HuH-7.5 (cell line): Measurements from ENCODE around the gene ZNF664.
A peak's percentile ranks its signal among the peaks of the same experiment; 100 is the strongest.
"Not testable (repeated sequence)": the region's sequence is repeated elsewhere in the genome, so short reads cannot be mapped to it uniquely, and the experiment has no call there.

Source experiments
- DNase-seq: peaks from one replicate; pipeline ENCODE4 v3.0.0; 2011; ENCODE audit warnings: low spot score

Gene ZNF664

GRCh38 chr12:123941624-123942237, 31.3 kb upstream of the ZNF664 start:
- no peak for DNase-seq

GRCh38 chr12:123942238-123942653, 30.8 kb upstream of the ZNF664 start:
- no peak for DNase-seq

GRCh38 chr12:123942911-123943648, 29.9 kb upstream of the ZNF664 start:
- DNase-seq = no peak

- no peak for DNase-seq
Measured at GRCh38 chr12:123943816-123944215, 29.2 kb upstream of the ZNF664 start.

- no peak for DNase-seq
Measured at GRCh38 chr12:123944696-123945095, 28.3 kb upstream of the ZNF664 start.

GRCh38 chr12:123945287-123946151, 27.5 kb upstream of the ZNF664 start:
- no peak for DNase-seq

- no peak for DNase-seq
Measured at GRCh38 chr12:123946152-123946515, 26.9 kb upstream of the ZNF664 start.

- not testable (repeated sequence) for DNase-seq
Measured at GRCh38 chr12:123946516-123947505, 26.2 kb upstream of the ZNF664 start.

- not testable (repeated sequence) for DNase-seq
Measured at GRCh38 chr12:123947531-123947930, 25.5 kb upstream of the ZNF664 start.

- DNase-seq = no peak
Measured at GRCh38 chr12:123948401-123948795, 24.6 kb upstream of the ZNF664 start.

GRCh38 chr12:123948796-123949769, 23.9 kb upstream of the ZNF664 start:
- peak; percentile 61 for DNase-seq

- DNase-seq = no peak
Measured at GRCh38 chr12:123949770-123950165, 23.2 kb upstream of the ZNF664 start.

- DNase-seq = no peak
Measured at GRCh38 chr12:123950476-123951349, 22.3 kb upstream of the ZNF664 start.

- DNase-seq = no peak
Measured at GRCh38 chr12:123951467-123951866, 21.5 kb upstream of the ZNF664 start.

- DNase-seq = no peak
Measured at GRCh38 chr12:123952037-123952436, 21.0 kb upstream of the ZNF664 start.

GRCh38 chr12:123954647-123955350, 18.2 kb upstream of the ZNF664 start:
- DNase-seq = no peak

- no peak for DNase-seq
Measured at GRCh38 chr12:123956249-123956648, 16.8 kb upstream of the ZNF664 start.

GRCh38 chr12:123957196-123957595, 15.8 kb upstream of the ZNF664 start:
- no peak for DNase-seq

GRCh38 chr12:123958462-123958861, 14.6 kb upstream of the ZNF664 start:
- no peak for DNase-seq
